Pons (tissue), 1 donor: ENCODE results near the gene SRGAP2C.
"Not testable (repeated sequence)": the region's sequence is repeated elsewhere in the genome, so short reads cannot be mapped to it uniquely, and the experiment has no call there.

Experiments
- DNase-seq: peaks from one replicate; pipeline ENCODE4 v3.0.0-alpha.2; 2016; ENCODE audit warnings: low spot score

SRGAP2C gene

DNA sequence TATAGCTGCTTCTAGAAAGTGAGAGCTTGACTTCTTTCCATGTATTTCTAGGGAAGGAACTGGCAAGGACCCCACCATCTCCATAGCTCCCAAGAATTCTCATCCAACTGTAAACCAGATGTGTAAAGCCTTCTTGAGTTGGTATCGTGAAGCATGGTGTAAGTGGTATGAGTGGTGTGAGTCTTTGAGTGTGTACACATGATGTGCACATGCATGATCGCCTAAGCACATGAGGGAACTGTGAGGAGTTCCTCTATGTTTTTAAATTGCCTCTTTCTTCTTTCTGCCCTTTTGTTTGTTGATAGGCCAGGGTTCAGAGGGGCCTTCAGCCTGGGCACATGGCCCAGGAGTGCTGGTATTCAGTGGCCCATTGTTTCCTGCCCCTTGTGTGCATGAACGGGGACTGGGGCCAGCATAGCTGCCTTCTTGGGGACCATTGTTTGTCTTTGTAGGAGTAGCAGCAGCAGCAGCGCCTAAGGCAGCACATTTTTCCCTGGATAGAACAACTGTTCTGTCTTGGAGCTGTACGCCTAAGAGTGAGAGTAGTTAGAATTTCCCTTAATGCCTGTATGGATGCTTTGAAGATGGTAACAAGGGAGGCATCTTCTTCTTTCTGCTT is 96.0 kb downstream of the SRGAP2C start:
- not testable (repeated sequence) for DNase-seq

DNA sequence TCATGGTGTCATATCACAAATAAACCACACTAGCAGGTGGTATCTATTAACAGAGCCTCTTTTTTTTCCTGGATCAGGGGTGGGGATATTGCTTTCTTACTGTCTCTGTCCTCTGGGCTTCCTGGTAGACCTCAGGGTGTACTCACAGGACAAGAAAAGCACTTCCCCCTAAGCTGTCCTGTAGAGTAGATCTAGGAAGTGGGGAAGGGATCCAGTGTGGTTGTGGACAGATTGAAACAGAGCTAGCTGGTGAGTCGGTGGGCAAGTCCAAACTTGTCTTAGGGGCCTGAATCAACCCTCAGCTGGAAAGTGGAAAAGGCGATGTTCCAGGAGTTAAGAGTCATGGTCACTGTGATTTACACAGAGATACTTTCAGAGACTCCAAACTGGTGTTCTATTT is 96.7 kb downstream of the SRGAP2C start:
- DNase-seq = not testable (repeated sequence)

DNA sequence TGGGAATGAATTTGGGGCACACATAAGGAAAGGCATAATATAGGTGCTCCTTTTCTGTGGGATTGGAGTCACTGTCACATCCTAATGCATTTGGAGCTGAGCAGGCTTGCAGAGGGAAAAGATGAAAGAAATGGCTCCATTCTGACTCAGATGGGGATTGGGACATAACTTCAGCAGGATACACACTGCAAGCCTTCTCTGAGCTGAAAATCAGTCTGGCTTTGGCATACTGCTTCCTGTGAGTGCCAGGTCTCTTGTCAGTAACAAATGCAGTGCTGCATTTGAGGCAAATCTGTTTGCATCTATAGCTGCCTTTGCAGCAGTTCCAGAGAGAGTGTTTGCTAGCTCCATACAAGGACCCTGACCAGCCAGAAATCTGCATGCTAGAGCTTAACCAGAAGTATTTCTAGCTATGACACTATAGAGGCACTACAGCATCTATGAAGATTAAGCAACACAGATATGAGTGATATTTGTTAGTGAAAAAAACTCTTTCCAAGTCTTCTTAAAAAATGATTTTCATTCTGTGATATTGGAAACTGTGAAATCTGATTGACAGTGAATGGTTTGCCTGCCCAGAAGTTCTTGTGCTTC is 98.9 kb downstream of the SRGAP2C start:
- not testable (repeated sequence) for DNase-seq

GRCh38 chr1:121292590-121292989 is 107.8 kb downstream of the SRGAP2C start:
- DNase-seq = not testable (repeated sequence)

DNA sequence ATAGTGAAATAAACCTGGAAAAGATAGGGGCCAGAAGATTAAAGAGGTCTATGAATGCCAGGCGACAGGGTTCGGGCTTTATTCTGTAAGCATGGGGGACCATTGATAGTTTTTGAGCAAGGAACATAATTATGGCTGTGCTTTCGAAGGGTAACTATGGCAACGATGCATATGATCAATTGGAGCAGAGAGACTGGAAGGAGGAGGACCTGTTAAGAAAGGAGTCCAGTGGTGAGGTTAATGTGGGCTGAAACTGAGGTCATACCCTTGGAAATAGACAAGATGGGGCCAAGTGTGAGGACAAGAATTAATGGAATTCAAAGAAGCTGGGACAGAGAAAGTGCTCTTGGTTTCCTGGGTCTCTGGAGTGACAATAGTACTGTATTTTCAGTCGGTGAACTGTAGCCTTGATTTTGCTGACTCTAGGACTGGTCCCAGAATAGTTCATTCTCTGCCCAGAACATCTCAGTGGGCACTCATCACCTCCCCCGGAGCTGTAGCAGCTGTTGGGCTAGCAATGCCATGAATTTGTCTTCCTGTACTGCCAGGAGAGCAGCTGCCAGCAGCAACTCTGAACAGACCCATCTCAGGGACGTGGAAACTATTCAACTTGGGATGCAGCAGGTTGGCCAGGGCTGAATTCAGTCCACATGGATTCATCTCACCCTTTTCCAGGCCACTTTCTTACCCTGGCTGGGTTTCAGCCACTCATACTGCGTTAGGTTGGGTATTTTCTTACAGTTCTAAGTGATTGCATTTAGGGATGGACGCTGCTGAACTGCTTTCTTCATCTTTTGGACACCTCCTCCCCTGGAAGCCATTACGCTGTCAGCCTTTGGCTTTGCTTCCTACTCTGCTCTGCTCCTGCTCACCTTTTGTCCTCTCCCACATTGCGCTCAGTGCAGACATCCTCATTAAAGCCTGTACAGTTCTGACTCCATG is 108.8 kb downstream of the SRGAP2C start:
- peak; percentile 14 for DNase-seq

- DNase-seq = not testable (repeated sequence)
These were observed 109.4 kb downstream of the SRGAP2C start for GRCh38 chr1:121294205-121294570.

GRCh38 chr1:121296563-121296962 is 111.8 kb downstream of the SRGAP2C start:
- not testable (repeated sequence) for DNase-seq

DNA sequence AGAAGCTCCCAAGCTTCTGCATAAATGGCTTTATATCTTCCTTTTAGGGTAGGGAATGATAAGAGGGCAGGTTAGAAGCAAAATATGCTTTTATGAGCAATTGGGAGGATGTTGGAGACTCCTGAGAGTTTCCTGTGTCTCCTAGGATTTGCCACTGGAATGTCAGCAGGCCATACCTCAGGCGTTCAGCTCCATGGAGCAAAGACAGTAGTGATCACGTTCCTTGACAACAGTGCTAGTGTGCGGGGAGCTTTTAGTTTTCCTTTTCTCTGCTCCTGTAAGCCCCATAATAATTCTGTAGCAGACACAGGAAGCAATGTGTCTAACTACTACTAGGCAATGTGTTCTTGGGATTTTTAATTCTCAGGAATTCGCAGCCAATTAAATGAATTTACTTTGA is 113.8 kb downstream of the SRGAP2C start:
- DNase-seq = not testable (repeated sequence)

GRCh38 chr1:121299514-121300149 is 114.9 kb downstream of the SRGAP2C start:
- DNase-seq = not testable (repeated sequence)

DNA sequence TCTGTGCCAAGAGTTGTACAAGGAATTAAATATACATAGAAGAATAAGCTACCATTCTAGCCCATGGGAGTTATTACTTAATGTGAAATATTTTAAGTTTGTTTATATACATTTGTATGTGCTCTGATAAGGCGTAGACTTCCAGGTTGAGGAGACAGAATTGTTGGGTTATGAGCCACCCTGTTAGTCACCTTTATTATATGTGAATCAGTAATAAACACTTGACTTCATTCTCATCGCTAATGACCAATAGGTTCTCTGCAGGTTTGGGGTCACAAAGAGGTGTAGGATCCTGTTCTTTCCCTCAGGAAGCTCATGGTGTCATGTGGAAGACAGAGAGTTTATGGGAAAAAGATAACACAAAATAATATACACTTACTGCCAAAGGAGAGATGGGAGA is 117.1 kb downstream of the SRGAP2C start:
- DNase-seq = not testable (repeated sequence)

DNA sequence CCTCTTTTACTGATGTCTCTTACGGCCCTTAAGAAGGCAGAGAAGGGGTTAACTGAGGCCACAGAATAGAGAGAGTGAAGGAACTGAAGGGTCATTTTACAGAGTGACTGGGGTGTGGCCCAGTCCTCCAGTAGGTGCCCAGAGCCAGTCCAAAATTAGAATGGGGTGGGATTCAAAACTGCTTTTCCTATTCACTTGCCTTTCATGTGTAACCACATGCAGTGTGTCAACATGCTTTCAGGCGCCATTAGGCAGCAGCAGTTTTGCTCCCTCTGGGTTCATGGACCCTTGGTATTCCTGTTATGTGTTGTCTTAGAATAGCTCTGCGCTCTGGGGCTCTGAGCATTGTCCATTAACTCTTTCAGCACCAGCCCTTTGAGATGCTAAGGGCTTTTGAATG is 123.0 kb downstream of the SRGAP2C start:
- DNase-seq = not testable (repeated sequence)

DNA sequence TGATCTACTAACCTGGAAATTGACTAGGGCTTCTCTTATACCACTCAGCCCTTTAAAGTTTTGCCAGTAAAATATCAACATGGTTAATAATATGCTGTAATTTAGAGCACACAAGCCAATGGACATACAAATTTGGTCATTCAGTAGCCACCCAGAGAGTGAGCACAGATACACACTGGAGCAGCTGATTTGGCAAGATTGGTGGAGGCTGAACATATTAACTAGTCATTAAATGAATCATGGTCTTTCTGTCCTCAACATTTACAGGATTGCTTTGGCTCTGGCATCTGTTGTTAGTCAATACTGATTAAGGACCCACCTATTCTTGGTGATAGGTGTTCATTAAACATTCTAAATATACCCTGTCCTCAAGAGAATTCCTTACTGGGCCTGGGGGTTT is 130.7 kb downstream of the SRGAP2C start:
- not testable (repeated sequence) for DNase-seq

DNA sequence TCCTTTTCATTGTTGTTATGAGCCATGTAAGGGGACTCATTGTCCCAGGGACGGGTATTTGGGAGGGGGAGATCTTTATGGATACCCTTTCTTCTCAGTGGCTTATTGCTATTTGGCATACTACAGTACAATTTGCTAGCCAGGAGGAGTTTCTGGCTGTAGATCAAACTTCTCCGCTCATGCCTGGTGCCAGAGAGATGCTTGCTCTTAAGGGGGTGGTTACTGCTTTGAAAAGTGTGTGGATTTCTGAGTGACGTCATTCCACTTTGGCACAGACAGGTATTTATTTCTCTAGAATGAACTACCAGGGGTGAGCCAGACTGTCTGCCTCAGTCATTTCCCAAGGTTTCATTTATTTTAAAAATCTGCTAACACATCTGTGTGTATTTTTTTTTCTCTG is 131.3 kb downstream of the SRGAP2C start:
- not testable (repeated sequence) for DNase-seq

DNA sequence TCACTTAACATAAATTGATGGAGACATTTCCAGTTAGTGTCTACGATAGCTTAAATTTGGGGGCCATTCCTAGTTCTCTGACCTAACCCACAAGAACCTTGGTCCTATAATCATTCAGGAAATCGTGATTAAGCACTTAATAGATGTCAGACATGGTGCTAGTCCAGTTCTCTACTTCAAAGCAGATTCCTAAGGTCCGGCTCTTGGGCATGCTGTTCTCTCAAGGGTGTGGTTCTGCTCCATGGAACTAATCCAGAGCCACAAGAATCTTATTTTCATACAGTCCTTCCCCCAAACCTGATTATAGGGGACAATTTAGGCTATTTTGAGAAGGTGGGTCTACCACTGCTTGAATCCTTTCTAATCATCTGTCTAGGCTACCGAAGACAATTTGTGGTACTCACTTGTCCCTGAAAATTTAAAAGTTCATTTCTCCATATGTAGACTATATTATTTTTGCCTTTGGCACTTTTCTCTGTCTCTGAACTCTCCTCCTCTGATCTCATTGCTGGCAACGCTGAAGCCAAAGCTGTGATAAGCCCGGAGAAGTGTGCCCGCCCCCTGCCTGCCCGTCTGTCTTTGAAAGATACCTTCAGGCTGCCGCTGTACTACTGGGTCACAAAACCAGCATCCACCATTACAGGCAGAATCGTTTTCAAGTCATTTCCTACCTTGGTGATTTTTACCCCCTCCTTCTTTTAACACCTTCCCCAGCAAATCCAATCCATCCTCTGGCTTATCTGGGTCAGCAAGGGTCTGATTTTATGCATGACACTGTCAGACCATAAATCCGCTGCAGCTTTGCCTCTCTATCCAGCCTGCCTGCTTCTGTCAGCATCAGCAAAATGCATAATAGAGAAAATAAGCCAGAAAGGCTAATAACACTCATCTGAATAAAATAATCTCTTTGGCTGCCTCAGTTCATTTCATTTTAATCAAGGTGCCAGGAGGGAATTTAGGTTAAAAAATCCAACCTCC is 133.0 kb downstream of the SRGAP2C start:
- not testable (repeated sequence) for DNase-seq

DNA sequence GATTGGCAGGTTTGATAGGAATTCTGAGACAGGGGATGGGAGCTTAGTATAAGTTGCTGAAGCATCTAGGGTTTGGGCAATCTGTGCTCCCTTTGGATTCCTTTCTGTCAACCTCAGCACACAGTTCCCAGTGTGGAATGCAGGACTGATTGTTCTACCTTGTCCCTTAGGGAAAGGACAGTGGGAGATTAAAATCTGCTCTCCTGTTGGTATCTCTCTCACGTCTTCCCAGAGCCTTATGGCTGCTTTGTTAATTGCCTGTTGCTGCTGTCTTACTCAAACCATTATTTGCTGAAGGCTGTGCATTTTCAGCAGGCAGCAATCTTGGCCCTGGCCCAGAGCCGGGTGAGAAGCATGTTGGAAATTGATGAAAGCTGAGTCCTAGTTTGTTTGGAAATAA is 133.9 kb downstream of the SRGAP2C start:
- DNase-seq = not testable (repeated sequence)

DNA sequence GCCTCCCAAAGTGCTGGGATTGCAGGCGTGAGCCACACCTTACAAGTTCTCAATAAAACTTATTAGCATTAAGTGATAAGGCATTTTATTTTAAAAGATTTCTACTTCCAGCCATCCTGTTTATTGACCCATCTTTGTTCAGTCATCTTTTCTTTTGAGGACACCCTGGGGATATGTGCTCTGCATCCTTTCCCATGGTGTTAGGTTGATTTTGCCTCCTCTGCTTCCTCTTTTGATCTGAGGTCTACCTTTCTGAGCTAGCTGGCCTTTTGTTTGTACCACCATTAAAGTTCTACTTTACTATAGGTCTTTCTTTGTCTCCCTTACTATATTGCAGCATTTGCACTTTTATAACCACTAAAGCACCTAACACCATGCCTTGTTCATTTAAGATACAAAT is 136.9 kb downstream of the SRGAP2C start:
- DNase-seq = not testable (repeated sequence)

DNA sequence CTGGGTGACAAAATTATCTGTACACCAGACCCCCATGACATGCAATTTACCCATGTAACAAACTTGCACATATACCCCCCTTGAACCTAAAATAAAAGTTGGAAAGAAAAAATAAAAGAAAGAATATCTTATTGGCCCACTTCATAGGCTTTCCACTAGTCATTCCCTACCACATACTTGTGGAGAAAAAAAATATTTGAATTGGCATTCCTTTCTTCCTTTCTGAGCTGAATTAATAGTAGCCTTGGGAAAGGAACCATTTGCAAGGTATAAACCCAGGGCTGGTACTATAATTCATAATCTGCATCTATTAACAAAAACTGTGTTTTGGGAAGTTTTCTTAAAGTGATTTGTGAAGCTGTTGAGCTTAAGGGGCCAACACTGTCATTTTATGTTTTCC is 140.0 kb downstream of the SRGAP2C start:
- DNase-seq = not testable (repeated sequence)

GRCh38 chr1:121332141-121332540 is 147.4 kb downstream of the SRGAP2C start:
- not testable (repeated sequence) for DNase-seq

- DNase-seq = not testable (repeated sequence)
These were observed 148.1 kb downstream of the SRGAP2C start for GRCh38 chr1:121332599-121333562.

DNA sequence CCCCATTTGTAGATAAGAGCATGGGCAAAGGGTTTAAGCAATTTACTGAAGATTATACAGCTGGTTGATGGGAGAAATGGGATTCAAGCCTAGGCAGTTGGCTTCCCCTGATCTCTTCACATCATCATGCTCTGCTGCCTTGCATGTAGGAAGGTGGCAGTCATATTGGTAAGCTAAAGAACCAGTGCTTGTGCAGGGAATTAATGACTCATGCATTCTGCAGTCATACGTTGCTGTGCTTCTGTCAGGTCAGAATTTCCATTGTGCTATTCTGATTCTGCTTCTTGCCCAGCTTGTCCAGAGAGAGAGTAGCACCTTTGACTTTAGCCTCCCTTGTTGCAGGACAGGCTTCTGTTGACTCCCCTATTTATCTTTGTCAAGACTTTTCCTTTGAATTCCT is 153.2 kb downstream of the SRGAP2C start:
- not testable (repeated sequence) for DNase-seq
